Stimulated activated CD8-positive, alpha-beta memory T cell treated with anti-CD3 and anti-CD28 coated beads, Interleukin-15, amount 100 ng/mL, for 48 hours (primary cell): ENCODE measurements around the gene MYOG.

Experiments used
- DNase-seq, 2 donors: peaks; one replicate each; pipeline ENCODE4 v3.0.0-alpha.2; 2020; ENCODE audit warnings: low read depth in 2 of 2

MYOG gene

DNA sequence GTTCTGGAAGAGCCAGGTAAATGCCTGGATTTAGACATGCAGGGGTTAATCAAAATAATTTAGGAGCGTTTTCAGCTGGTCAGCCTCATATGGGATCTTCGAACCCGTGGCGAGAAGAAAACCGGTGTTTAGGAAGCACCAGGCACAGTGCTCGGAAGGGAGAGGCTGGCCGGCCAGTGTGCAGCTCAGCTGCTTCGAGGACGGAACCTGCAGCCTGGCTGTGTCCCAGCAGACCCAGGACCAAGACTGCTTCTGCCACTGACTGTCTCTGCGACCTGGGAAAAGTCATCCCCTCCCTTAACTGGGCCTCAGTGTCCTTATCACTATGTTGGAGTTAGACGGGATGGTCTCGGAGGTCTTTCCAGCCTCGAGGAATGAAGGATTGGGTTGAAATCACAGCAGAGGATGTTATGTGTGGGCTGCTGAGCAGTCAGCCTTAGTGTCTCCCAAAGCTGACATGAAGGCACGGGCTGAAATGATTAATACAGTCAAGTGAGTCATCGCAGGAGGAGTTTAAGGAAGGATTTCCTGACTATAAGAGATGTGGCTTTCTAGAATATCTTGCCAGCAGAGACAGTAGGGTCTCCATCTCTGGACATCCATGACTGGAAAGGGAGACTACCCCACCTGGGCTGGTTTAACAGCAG is 38.7 kb downstream of the MYOG start:
- no peak for DNase-seq

GRCh38 chr1:203045821-203046594 is 39.8 kb downstream of the MYOG start:
- no peak for DNase-seq

- no peak for DNase-seq
Measured at GRCh38 chr1:203045336-203045735, 40.5 kb downstream of the MYOG start.

- DNase-seq: no peak
Measured at GRCh38 chr1:203044546-203045250, 41.1 kb downstream of the MYOG start.

- no peak for DNase-seq
Measured at GRCh38 chr1:203043830-203044545, 41.8 kb downstream of the MYOG start.

GRCh38 chr1:203041351-203041932 is 44.4 kb downstream of the MYOG start:
- no peak for DNase-seq

- no peak for DNase-seq
Measured at GRCh38 chr1:203040513-203041275, 45.1 kb downstream of the MYOG start.

DNA sequence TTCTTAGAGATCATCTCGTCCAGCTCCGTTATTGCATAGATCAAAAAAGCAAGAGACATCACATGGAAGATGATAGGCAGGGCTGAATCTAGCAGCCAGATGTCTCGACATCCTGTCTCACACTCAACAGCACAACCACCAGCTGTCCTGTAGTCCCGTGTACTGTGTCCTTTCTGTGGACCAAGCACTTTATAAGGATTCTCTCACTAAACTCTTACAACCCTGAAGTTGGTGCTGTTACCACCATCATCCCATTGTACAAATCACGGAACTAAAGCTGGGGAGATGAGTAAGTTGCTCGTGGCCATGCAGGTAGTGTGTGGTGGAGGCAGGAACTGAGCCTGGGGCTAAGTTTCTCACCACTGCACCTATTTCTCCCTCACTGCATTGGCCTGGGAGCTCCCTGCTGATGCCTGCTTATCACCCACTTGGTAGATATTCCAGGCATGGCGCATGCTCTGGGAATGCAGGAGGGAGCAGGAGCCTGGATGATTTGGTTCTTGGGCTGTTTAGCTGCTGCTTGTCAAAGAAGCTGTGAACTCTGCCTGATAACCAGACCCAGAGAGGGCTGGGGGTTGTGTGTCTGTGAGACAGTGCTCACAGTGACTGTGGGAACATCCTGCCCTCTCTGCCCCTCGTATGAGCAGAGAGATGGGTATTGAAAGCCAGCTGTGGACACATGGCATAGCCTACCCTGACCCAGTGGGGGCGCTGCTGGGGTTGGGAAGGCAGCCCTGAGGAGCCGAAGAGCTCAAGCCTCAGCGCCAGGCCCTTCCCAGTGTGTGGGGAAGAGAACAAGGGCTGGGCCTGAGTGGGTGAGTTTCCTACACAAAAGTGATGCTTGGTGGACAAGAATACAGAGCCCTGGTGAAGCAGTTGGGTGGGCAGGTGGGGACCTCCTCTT is 46.0 kb downstream of the MYOG start:
- no peak for DNase-seq

DNA sequence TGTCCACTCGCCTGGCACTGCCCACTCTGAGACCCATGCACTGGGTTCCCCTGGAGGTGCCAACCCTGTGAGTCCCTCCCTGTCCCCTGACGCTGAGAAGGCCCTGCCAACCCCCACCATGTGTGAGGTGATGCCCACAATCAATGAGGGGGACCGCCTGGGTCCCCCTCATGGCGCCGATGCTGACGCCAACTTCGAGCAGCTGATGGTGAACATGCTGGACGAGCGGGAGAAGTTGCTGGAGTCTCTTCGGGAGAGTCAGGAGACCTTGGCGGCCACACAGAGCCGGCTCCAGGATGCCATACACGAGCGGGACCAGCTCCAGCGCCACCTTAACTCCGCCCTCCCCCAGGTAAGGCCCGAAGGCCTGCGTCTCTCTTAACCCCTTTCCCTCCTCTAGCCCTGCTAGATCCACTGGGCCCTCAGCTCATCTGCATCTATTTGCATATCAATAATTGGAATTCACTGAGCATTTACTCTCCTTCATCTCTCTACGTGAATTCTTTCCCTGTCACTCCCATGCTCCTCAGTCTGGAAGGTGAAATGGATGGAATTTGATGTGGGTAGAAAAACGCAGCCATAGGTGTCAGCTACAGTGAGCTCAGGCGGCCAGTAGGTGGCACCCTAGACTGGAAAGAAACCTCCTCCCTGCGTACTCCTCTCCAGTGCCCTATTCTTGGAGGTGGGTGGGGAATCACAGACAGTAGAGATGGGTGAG is 46.8 kb downstream of the MYOG start:
- peak; percentile 16 to 32 for DNase-seq

DNA sequence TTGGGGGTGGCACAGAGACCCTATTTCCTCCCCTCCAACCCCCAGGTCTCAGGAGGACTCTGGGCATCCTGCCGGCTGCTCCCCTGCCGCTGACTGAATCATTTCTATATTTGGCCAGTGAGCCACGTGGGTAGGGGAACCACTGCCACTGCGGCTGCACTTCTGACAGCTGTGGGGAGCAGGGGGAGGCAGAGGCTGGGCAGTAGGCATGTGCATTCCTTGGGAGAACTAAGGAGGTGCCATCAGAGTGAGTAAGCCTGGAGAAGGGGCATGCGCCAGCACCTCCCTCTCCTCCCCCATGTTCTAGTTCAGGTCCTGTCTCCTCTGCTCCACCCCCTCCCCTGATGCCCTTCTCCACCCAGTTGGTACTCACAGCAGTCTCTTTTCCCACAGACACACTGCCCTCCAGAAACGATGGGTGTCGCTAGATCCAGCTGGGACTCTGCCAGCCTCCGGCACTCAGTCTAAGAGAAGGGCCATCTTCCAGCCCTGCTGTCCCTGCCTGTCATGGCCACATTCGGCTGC is 47.5 kb downstream of the MYOG start:
- DNase-seq: no peak

GRCh38 chr1:203037509-203038190 is 48.2 kb downstream of the MYOG start:
- DNase-seq: no peak

DNA sequence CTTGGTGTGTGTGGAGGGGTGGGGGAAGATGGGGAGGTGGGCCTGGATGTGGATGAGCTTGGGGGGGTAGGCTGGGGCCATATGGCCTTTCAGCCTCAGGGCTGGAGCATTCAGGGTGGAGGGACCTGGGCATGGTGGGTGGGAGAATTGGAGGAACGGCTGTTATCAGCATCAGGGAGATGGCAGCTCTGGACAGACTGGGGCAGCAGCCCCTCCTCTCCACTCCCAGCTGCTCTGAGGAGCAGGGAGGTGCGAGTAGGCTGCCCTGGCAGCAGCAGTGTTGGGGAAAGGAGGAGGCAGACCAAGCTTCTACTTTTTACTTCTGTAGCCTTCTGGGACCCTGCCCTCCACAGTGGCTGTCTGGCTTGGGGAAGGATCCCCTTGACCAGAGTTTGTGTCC is 49.3 kb downstream of the MYOG start:
- no peak for DNase-seq

DNA sequence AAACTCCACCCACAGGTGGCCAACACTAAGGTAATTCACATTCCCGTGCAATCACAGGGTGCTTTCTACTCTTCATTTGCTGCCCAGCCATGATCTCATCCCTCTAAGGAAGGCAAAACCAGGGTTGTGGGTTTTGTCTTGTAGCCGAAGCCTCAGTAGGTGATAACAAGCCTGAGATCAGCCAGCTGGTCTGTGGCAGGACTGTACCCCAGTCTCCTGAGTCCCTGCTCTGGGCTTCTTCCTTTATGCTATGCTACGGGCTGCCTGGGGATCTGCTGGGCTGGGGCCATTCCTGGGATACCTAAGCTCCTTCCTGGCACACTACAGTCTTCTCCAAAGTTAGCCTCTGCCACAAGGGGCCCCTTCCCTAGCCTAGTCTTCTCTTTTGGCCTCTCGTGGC is 49.7 kb downstream of the MYOG start:
- DNase-seq: no peak

DNA sequence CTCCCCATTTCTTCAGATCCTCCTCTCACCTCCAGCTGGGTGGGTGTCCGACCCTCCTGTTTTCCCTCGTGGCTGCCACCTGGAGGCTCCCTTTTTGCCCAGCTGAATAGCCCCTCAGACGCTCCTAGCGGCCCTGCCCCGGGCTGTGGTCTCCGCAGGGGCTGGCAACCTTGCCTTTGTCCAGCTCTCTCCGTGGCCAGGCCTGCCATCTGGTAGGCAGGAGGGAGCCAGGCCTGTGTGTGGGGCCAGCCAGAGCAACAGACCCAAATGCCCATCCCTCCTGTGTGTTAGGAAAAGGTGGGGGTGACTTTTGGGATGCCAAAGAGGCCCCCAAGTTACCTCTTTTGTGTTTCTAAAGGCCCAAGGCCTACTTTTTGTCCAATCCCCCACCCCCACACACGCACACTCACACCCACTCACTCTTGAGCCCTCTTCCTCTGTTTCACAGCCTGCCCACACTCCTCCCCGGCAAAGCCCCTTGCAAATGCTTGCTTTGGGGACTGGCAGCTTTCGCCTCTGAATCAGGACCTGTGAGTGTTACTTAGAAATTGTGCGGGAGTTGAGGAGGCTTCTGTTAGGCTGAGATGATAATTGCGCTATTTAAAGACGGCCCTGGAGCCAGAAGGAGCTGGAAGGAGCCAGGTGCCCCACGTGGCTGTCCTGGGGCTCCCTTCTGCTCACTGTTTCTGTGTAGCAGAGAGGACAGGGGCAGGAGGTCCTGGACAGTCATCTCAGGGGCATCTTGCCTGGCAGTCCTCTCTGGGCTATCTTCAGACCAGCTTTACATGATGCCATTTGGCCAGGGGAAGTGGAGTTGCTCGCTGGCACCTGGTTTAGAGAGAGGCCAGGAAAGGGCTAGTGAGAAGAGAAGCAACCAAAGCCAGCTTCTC is 50.5 kb downstream of the MYOG start:
- no peak for DNase-seq

- no peak for DNase-seq
Measured at GRCh38 chr1:203034422-203035110, 51.2 kb downstream of the MYOG start.

DNA sequence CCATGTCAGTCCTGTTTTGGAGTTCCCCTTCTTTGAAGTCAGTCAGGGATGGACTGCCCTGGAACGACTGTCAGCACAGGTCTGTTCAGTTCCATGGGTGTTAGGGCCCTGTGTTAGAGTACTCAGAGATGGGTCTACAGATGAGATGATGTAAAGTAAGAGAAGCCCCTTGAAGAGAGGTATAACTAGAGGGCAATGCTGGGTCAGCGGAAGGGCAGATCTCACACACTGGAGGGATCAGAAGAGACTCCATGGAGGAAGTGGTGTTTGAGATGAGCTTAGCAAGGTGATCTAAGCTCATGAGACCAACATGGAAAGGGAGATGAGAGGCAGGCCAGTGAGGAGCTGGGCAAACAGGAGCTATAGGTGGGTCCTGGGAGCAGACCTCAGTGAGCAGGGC is 51.9 kb downstream of the MYOG start:
- no peak for DNase-seq

DNA sequence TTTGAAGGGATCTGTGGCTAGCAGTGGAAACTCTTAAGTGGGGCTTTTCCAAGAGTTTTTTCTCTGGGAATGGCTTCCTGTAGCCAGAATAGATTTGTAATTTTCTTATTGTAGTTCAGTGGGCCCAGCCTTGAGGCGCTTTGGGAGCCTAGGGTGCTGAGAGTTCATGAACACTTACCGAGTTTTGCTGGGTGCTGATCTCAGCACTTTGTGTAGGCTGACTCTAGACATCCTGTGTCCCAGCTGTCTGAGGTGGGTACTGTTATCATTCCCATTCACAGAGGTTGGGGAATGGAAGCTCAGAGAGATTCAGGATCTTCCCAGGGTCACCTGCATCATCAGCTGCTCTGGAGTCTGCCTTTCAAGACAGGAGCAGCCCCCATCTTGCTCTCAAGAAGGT is 52.5 kb downstream of the MYOG start:
- DNase-seq: no peak
